ENCODE data around the gene TSPAN15. TPM values are rescaled to one million over a fixed set of nuclear protein-coding genes. Genes with fewer than 3 reads are reported as not detected.

Gene TSPAN15
- polyA plus RNA-seq, 4 donors: 43.2 to 72.1 (median 47.7) TPM

DNA sequence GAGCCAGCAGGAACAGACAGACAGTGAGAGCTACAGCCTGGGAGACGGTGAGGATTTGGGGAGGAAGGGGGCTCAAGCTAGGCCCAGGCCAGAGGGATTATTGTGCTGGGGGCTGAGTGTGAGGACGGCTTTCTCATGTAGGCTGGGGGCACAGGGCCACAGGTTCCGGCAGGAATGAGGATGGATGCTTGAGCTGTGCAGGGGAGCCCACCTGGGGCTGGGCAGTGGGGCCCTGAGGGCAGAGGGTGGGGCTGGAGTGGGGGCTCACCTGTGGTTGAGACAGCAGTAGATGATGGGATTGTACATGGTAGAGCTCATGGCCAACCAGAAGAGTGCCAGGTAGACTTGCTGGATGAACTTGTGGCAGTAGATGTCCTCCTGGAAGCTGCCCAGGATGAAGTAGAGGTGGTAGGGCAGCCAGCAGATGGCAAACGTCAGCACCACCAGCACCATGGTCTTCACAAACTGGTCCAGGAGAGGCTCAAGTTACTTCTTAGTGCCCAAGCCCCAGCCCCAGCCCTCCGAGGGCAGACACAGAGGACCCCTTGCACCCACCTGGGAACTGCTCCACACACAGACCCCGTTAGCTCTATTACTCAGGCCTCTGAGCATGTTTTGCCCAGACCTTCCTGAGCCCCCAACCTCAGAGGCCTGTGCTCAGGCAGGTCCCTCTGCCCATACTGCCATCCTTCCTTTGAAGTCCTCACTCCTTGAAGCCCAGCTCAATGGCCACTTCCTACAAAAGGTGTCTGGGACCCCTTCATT lies 44.3 kb upstream of the TSPAN15 start:
- FAIRE-seq (no peak), DNase-seq (no peak)
- 72 to 80% (median 73%) methylated on average over 6 of the region's 6 CpGs for WGBS, 3 donors
- Histone ChIP-seq H3K4me3 (ENCODE audit: low read depth in 1 of 3, low read length in 3 of 3) (no peak overlapping the region), H3K4me1 (ENCODE audit: control insufficient read depth in 3 of 3, insufficient read depth in 2 of 3, low read depth in 1 of 3, low read length in 2 of 3) (peaks cover 0 to 11% (median 0%) of the 10 kb centered on the region in 3 donors), H3K27me3 (ENCODE audit: control insufficient read depth in 3 of 3, insufficient read depth in 3 of 3, low read length in 3 of 3) (no peaks in the 10 kb centered on the region), H3K36me3 (ENCODE audit: control insufficient read depth in 3 of 3, insufficient read depth in 2 of 3, low read depth in 1 of 3, low read length in 3 of 3) (no peaks in the 10 kb centered on the region), H3K9me3 (ENCODE audit: control insufficient read depth in 2 of 2, insufficient read depth in 1 of 2, low read depth in 1 of 2, low read length in 1 of 2) (no peaks in the 10 kb centered on the region), H3K27ac (ENCODE audit: low read depth in 1 of 3, low read length in 2 of 3) (no peak overlapping the region)

GRCh38 chr10:69407621-69408301 lies 43.5 kb upstream of the TSPAN15 start:
- WGBS, 3 donors: 64 to 74% (median 71%) methylated on average over 14 of the region's 14 CpGs
- Histone ChIP-seq H3K4me3 (ENCODE audit: low read depth in 1 of 3, low read length in 3 of 3) (no peak overlapping the region), H3K4me1 (ENCODE audit: control insufficient read depth in 3 of 3, insufficient read depth in 2 of 3, low read depth in 1 of 3, low read length in 2 of 3) (peaks cover 0 to 11% (median 0%) of the 10 kb centered on the region in 3 donors), H3K36me3 (ENCODE audit: control insufficient read depth in 3 of 3, insufficient read depth in 2 of 3, low read depth in 1 of 3, low read length in 3 of 3) (no peaks in the 10 kb centered on the region), H3K9me3 (ENCODE audit: control insufficient read depth in 2 of 2, insufficient read depth in 1 of 2, low read depth in 1 of 2, low read length in 1 of 2) (no peaks in the 10 kb centered on the region), H3K27me3 (ENCODE audit: control insufficient read depth in 3 of 3, insufficient read depth in 3 of 3, low read length in 3 of 3) (no peaks in the 10 kb centered on the region), H3K27ac (ENCODE audit: low read depth in 1 of 3, low read length in 2 of 3) (no peak overlapping the region)
- DNase-seq (no peak), FAIRE-seq (no peak)

GRCh38 chr10:69408318-69409175 lies 42.7 kb upstream of the TSPAN15 start:
- Histone ChIP-seq H3K36me3 (ENCODE audit: control insufficient read depth in 3 of 3, insufficient read depth in 2 of 3, low read depth in 1 of 3, low read length in 3 of 3) (no peaks in the 10 kb centered on the region), H3K4me1 (ENCODE audit: control insufficient read depth in 3 of 3, insufficient read depth in 2 of 3, low read depth in 1 of 3, low read length in 2 of 3) (peaks cover 0 to 11% (median 0%) of the 10 kb centered on the region in 3 donors), H3K27ac (ENCODE audit: low read depth in 1 of 3, low read length in 2 of 3) (peak overlapping the region; percentile 53 to 73 (median 70)), H3K27me3 (ENCODE audit: control insufficient read depth in 3 of 3, insufficient read depth in 3 of 3, low read length in 3 of 3) (no peaks in the 10 kb centered on the region), H3K9me3 (ENCODE audit: control insufficient read depth in 2 of 2, insufficient read depth in 1 of 2, low read depth in 1 of 2, low read length in 1 of 2) (no peaks in the 10 kb centered on the region), H3K4me3 (ENCODE audit: low read depth in 1 of 3, low read length in 3 of 3) (peak overlapping the region in 1 of 3 donors; percentile 31)
- 3 to 4% (median 4%) methylated on average over 37 to 62 of the region's 64 CpGs for WGBS, 3 donors
- DNase-seq (peak; percentile 94), FAIRE-seq (no peak)

GRCh38 chr10:69409176-69409495 lies 42.1 kb upstream of the TSPAN15 start:
- WGBS, 3 donors: 15 to 21% (median 18%) methylated on average over 7 of the region's 7 CpGs
- DNase-seq (no peak), FAIRE-seq (no peak)
- Histone ChIP-seq H3K27ac (ENCODE audit: low read depth in 1 of 3, low read length in 2 of 3) (peak overlapping the region; percentile 53 to 73 (median 70)), H3K4me1 (ENCODE audit: control insufficient read depth in 3 of 3, insufficient read depth in 2 of 3, low read depth in 1 of 3, low read length in 2 of 3) (peaks cover 0 to 11% (median 0%) of the 10 kb centered on the region in 3 donors), H3K9me3 (ENCODE audit: control insufficient read depth in 2 of 2, insufficient read depth in 1 of 2, low read depth in 1 of 2, low read length in 1 of 2) (no peaks in the 10 kb centered on the region), H3K27me3 (ENCODE audit: control insufficient read depth in 3 of 3, insufficient read depth in 3 of 3, low read length in 3 of 3) (no peaks in the 10 kb centered on the region), H3K4me3 (ENCODE audit: low read depth in 1 of 3, low read length in 3 of 3) (peak overlapping the region in 1 of 3 donors; percentile 31), H3K36me3 (ENCODE audit: control insufficient read depth in 3 of 3, insufficient read depth in 2 of 3, low read depth in 1 of 3, low read length in 3 of 3) (no peaks in the 10 kb centered on the region)

DNA sequence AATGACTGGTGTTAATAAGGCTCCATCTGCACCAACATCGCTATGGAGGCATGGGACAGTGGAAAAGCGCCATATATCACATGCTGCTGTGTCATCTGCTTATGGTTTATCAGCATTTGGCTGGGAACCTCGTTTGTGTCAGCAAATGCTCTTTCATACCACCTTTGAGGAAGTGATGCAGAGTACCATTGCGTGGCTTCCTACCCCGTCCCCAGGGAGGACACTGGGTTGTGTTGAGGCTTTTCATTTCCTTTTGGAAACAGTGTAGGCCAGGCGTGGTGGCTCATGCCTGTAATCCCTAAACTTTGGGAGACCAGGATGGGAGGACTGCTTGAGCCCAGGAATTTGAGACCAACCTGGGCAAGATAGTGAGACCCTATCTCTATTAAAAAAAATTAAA lies 41.3 kb upstream of the TSPAN15 start:
- Histone ChIP-seq H3K4me1 (ENCODE audit: control insufficient read depth in 3 of 3, insufficient read depth in 2 of 3, low read depth in 1 of 3, low read length in 2 of 3) (peaks cover 0 to 11% (median 0%) of the 10 kb centered on the region in 3 donors), H3K36me3 (ENCODE audit: control insufficient read depth in 3 of 3, insufficient read depth in 2 of 3, low read depth in 1 of 3, low read length in 3 of 3) (no peaks in the 10 kb centered on the region), H3K27me3 (ENCODE audit: control insufficient read depth in 3 of 3, insufficient read depth in 3 of 3, low read length in 3 of 3) (no peaks in the 10 kb centered on the region), H3K9me3 (ENCODE audit: control insufficient read depth in 2 of 2, insufficient read depth in 1 of 2, low read depth in 1 of 2, low read length in 1 of 2) (no peaks in the 10 kb centered on the region), H3K27ac (ENCODE audit: low read depth in 1 of 3, low read length in 2 of 3) (no peak overlapping the region), H3K4me3 (ENCODE audit: low read depth in 1 of 3, low read length in 3 of 3) (no peak overlapping the region)
- WGBS, 3 donors: 59 to 71% (median 62%) methylated on average over 6 of the region's 6 CpGs
- no peak for FAIRE-seq
- no peak for DNase-seq

DNA sequence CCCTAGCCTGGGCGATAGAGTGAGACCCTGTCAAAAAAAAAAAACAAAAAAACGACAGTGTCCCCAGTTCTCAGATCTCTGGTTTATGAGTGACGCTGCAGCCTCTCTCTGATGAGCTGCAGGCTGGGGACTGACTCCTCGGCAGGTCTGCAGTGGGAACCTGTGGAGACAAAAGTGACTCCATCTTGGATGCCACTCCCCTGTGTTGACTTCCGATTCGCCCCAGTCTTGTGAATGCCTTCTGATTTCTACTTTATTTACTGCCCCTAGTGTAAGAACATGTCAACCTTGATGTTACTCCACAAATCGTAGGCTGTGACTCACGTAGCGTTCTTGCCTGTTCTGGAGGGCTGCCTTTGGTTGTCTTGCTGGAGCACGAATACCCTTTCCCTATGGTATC lies 40.8 kb upstream of the TSPAN15 start:
- Histone ChIP-seq H3K9me3 (ENCODE audit: control insufficient read depth in 2 of 2, insufficient read depth in 1 of 2, low read depth in 1 of 2, low read length in 1 of 2) (no peaks in the 10 kb centered on the region), H3K4me3 (ENCODE audit: low read depth in 1 of 3, low read length in 3 of 3) (no peak overlapping the region), H3K27ac (ENCODE audit: low read depth in 1 of 3, low read length in 2 of 3) (no peak overlapping the region), H3K36me3 (ENCODE audit: control insufficient read depth in 3 of 3, insufficient read depth in 2 of 3, low read depth in 1 of 3, low read length in 3 of 3) (no peaks in the 10 kb centered on the region), H3K27me3 (ENCODE audit: control insufficient read depth in 3 of 3, insufficient read depth in 3 of 3, low read length in 3 of 3) (no peaks in the 10 kb centered on the region), H3K4me1 (ENCODE audit: control insufficient read depth in 3 of 3, insufficient read depth in 2 of 3, low read depth in 1 of 3, low read length in 2 of 3) (peaks cover 0 to 11% (median 0%) of the 10 kb centered on the region in 3 donors)
- DNase-seq: no peak
- no peak for FAIRE-seq
- 82 to 88% (median 86%) methylated on average over 10 of the region's 10 CpGs for WGBS, 3 donors

DNA sequence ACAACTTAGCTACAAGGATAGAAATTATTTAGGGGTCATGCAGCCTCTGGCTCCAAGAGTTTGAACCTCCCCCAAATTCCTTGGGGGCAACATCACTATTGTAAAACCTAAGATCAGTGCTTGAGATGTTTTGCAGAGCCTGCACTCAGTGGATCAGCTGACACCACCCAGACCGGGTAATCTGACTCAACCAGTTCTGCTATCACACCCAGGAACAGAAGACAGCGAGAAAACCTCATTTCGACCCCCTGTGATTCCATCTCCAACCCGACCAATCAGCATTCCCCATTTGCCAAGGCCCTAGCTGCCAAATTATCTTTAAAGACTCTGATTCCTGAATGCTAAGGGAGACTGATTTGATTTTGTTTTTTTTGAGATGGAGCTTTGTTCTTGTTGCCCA lies 39.8 kb upstream of the TSPAN15 start:
- DNase-seq: no peak
- 48 to 62% (median 52%) methylated on average over 4 of the region's 4 CpGs for WGBS, 3 donors
- Histone ChIP-seq H3K9me3 (ENCODE audit: control insufficient read depth in 2 of 2, insufficient read depth in 1 of 2, low read depth in 1 of 2, low read length in 1 of 2) (no peaks in the 10 kb centered on the region), H3K27ac (ENCODE audit: low read depth in 1 of 3, low read length in 2 of 3) (no peak overlapping the region), H3K36me3 (ENCODE audit: control insufficient read depth in 3 of 3, insufficient read depth in 2 of 3, low read depth in 1 of 3, low read length in 3 of 3) (no peaks in the 10 kb centered on the region), H3K4me3 (ENCODE audit: low read depth in 1 of 3, low read length in 3 of 3) (no peak overlapping the region), H3K27me3 (ENCODE audit: control insufficient read depth in 3 of 3, insufficient read depth in 3 of 3, low read length in 3 of 3) (no peaks in the 10 kb centered on the region), H3K4me1 (ENCODE audit: control insufficient read depth in 3 of 3, insufficient read depth in 2 of 3, low read depth in 1 of 3, low read length in 2 of 3) (peaks cover 0 to 11% (median 0%) of the 10 kb centered on the region in 3 donors)
- FAIRE-seq: no peak

GRCh38 chr10:69412232-69412790 lies 39.0 kb upstream of the TSPAN15 start:
- Histone ChIP-seq H3K4me1 (ENCODE audit: control insufficient read depth in 3 of 3, insufficient read depth in 2 of 3, low read depth in 1 of 3, low read length in 2 of 3) (peaks cover 0 to 13% (median 0%) of the 10 kb centered on the region in 3 donors), H3K27me3 (ENCODE audit: control insufficient read depth in 3 of 3, insufficient read depth in 3 of 3, low read length in 3 of 3) (no peaks in the 10 kb centered on the region), H3K27ac (ENCODE audit: low read depth in 1 of 3, low read length in 2 of 3) (no peak overlapping the region), H3K4me3 (ENCODE audit: low read depth in 1 of 3, low read length in 3 of 3) (no peak overlapping the region), H3K9me3 (ENCODE audit: control insufficient read depth in 2 of 2, insufficient read depth in 1 of 2, low read depth in 1 of 2, low read length in 1 of 2) (no peaks in the 10 kb centered on the region), H3K36me3 (ENCODE audit: control insufficient read depth in 3 of 3, insufficient read depth in 2 of 3, low read depth in 1 of 3, low read length in 3 of 3) (no peaks in the 10 kb centered on the region)
- DNase-seq: no peak
- WGBS, 3 donors: 72 to 79% (median 76%) methylated on average over 3 of the region's 3 CpGs
- FAIRE-seq: no peak
